ENCODE measurements around the gene TRIM34.

DNA sequence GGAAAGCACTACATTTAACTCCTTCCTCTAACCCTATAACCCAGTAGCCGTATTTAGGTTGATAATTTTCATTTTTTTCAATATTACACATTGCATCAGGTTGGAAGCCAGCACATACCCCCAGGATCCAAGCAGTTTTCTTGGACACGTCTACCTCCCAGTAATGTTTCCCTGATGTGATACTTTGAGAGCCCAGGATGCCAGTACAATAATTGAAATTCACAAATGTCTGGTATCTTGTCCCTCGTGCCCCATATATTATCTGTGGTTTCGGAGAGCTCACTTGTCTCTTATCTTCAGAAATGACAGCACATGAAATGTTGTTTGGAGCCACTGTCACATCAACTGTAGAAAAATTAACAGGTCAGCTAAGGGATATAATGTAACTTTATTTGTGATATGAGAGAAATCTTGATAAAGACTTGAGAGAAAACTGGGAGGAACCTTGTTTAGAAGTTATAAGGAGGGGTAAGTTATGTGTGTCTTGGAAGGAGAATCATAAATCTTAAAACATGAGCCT is 40.3 kb downstream of the TRIM34 start:
- no peak for TF ChIP-seq EZH2 (IDR thresholded peaks at IDR 0.05; ENCODE audit: borderline replicate concordance, insufficient read depth, low read depth, low read length, poor library complexity, severe bottlenecking)
- TF ChIP-seq CTCF (IDR thresholded peaks at IDR 0.05): no peak
